Vagina (tissue), 2 donors: ENCODE measurements around the gene TENT4A.

Experiments used
- POLR2A ChIP-seq, 2 donors: fragments of 450-650 bp; IDR thresholded peaks; one replicate each; pipeline ENCODE4 v1.6.1; 2017; ENCODE audit warnings: antibody characterized with exemption in 2 of 2, mild to moderate bottlenecking in 2 of 2, moderate library complexity in 2 of 2
- POLR2AphosphoS5 ChIP-seq, 2 donors: sonication (generic); formaldehyde crosslinking; IDR thresholded peaks; one replicate each; pipeline ENCODE4 v1.9.0; 2017; ENCODE audit warnings: antibody characterized with exemption in 2 of 2, mild to moderate bottlenecking in 2 of 2, low read depth in 1 of 2; ENCODE audit not compliant: insufficient read depth in 1 of 2
- TF ChIP-seq, protein P1 (sequence below), 3 experiments: fragments of 450-650 bp in 2 of 3; fragments of 200-600 bp in 1 of 3; sonication (generic) in 1 of 3; IDR thresholded peaks; one replicate each; pipeline ENCODE4 v1.5.1; 2017 to 2019; ENCODE audit warnings: antibody characterized with exemption in 3 of 3, mild to moderate bottlenecking in 2 of 3, moderate library complexity in 2 of 3

DNA sequence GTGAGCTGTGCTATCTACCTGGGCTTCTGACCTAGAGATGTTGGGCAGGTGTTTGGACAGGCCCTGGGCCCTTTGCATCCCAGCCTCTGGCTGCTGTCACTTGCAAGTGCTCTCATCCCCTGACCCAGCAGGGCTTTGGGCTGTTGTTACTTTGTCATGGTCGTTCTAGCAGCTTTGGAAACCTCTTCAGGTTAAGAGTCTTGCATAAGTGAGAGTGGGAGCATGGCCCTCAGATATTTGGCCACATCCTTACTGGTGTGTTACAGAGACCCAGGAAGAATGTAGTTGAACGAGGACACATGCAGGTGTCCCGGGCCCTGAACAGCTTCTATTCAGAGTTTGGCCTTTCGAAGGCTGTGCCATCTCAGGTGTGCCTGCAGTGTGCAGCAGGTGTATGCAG, 4.5 kb downstream of the TENT4A start:
- TF ChIP-seq, protein P1, sequence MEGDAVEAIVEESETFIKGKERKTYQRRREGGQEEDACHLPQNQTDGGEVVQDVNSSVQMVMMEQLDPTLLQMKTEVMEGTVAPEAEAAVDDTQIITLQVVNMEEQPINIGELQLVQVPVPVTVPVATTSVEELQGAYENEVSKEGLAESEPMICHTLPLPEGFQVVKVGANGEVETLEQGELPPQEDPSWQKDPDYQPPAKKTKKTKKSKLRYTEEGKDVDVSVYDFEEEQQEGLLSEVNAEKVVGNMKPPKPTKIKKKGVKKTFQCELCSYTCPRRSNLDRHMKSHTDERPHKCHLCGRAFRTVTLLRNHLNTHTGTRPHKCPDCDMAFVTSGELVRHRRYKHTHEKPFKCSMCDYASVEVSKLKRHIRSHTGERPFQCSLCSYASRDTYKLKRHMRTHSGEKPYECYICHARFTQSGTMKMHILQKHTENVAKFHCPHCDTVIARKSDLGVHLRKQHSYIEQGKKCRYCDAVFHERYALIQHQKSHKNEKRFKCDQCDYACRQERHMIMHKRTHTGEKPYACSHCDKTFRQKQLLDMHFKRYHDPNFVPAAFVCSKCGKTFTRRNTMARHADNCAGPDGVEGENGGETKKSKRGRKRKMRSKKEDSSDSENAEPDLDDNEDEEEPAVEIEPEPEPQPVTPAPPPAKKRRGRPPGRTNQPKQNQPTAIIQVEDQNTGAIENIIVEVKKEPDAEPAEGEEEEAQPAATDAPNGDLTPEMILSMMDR (IDR thresholded peaks at IDR 0.05), result no peak
- TF ChIP-seq POLR2A (IDR thresholded peaks at IDR 0.05) (no peak), POLR2AphosphoS5 (IDR thresholded peaks at IDR 0.05; ENCODE audit: insufficient read depth in 1 of 2, low read depth in 1 of 2) (no peak)
